ENCODE data around the gene ORM2. TPM values are rescaled to one million over a fixed set of nuclear protein-coding genes. Genes with fewer than 3 reads are reported as not detected.
A peak's percentile ranks its signal among the peaks of the same experiment; 100 is the strongest.
"Not testable (repeated sequence)": the region's sequence is repeated elsewhere in the genome, so short reads cannot be mapped to it uniquely, and the experiment has no call there.

The ORM2 gene
- total and polyA plus RNA-seq, 9 donors, result 0.52 to 2.6 (median 0.82) TPM; not detected in 6

DNA sequence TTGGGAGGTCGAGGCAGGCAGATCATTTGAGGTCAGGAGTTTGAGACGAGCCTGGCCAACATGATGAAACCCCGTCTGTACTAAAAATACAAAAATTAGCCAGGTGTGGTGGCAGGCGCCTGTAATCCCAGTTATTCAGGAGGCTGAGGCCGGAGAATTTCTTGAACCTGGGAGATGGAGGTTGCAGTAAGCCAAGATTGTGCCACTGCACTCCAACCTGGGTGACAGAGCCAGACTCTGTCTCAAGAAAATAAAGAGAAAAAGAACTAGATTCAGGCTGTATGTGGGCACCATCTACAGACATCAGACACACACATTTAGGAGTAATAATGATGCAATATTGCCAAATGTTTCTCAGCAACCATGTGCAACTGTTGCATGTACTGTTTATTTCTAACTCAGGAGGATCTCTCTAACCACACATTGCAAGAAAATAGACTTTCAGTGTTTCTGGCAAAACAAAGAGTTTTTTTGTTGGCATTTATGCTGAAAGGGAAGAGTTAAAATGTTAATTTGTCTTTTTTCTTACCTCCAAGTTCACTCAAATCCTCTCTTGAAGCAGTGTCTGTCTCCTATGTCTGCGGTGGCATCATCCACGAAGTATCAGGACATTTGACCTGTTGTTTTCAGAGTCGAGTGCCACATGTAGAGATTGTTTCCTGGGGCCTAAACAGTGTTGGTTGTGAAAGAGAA lies 11.9 kb upstream of the ORM2 start:
- H3K9me3 ChIP-seq, result no peaks in the 10 kb centered on the region
- no peaks in the 10 kb centered on the region for H3K36me3 ChIP-seq
- H3K27ac ChIP-seq, result no peak overlapping the region
- H3K4me3 ChIP-seq, result no peak overlapping the region
- intact Hi-C loops (cut with DNase I), result no loop called here
- TF ChIP-seq POLR2A (IDR thresholded peaks at IDR 0.05), result no peak
- TF ChIP-seq CTCF (IDR thresholded peaks at IDR 0.05), result no peak
- no peak for TF ChIP-seq EP300 (IDR thresholded peaks at IDR 0.05)
- peak in 2 of 5 donors; percentile 2 to 4 for DNase-seq
- WGBS, 3 donors, result 79 to 86% (median 82%) methylated on average over 8 of the region's 8 CpGs
- no peaks in the 10 kb centered on the region for H3K27me3 ChIP-seq
- H3K4me1 ChIP-seq (ENCODE audit: insufficient read depth), result peaks cover 2% of the 10 kb centered on the region

- intact Hi-C loops (cut with DNase I), result no loop called here
- peak in 3 of 5 donors; percentile 2 to 7 (median 4) for DNase-seq
- TF ChIP-seq POLR2A (IDR thresholded peaks at IDR 0.05), result no peak
- TF ChIP-seq CTCF (IDR thresholded peaks at IDR 0.05), result no peak
- TF ChIP-seq EP300 (IDR thresholded peaks at IDR 0.05), result no peak
- Histone ChIP-seq H3K36me3 (no peaks in the 10 kb centered on the region), H3K27ac (no peak overlapping the region), H3K9me3 (no peaks in the 10 kb centered on the region), H3K4me1 (ENCODE audit: insufficient read depth) (peaks cover 2% of the 10 kb centered on the region), H3K27me3 (no peaks in the 10 kb centered on the region), H3K4me3 (no peak overlapping the region)
- WGBS, 3 donors, result 73 to 84% (median 80%) methylated on average over 8 of the region's 8 CpGs
These were observed 11.3 kb upstream of the ORM2 start for GRCh38 chr9:114318416-114318815.

- Histone ChIP-seq H3K36me3 (no peaks in the 10 kb centered on the region), H3K4me3 (no peak overlapping the region), H3K27me3 (no peaks in the 10 kb centered on the region), H3K4me1 (ENCODE audit: insufficient read depth) (peaks cover 2% of the 10 kb centered on the region), H3K9me3 (no peaks in the 10 kb centered on the region), H3K27ac (no peak overlapping the region)
- TF ChIP-seq CTCF (IDR thresholded peaks at IDR 0.05) (no peak), EP300 (IDR thresholded peaks at IDR 0.05) (no peak), POLR2A (IDR thresholded peaks at IDR 0.05) (no peak)
- WGBS, 3 donors, result 71 to 80% (median 71%) methylated on average over 3 of the region's 3 CpGs
- peak in 3 of 5 donors; percentile 2 to 4 (median 3) for DNase-seq
- intact Hi-C loops (cut with DNase I), result no loop called here
These were observed 10.5 kb upstream of the ORM2 start for GRCh38 chr9:114319147-114319546.

- H3K36me3 ChIP-seq; H3K9me3 ChIP-seq; H3K4me3 ChIP-seq; H3K4me1 ChIP-seq (ENCODE audit: insufficient read depth); H3K27me3 ChIP-seq; intact Hi-C loops (cut with DNase I); H3K27ac ChIP-seq: not testable (repeated sequence)
- WGBS, 3 donors, result 91 to 94% (median 91%) methylated on average over 7 of the region's 7 CpGs
- peak in 2 of 5 donors; percentile 1 to 8 for DNase-seq
These were observed 9.0 kb upstream of the ORM2 start for GRCh38 chr9:114320710-114321109.

- Histone ChIP-seq H3K27me3 (no peaks in the 10 kb centered on the region), H3K9me3 (no peaks in the 10 kb centered on the region), H3K36me3 (no peaks in the 10 kb centered on the region), H3K4me1 (ENCODE audit: insufficient read depth) (peaks cover 2% of the 10 kb centered on the region), H3K27ac (no peak overlapping the region), H3K4me3 (no peak overlapping the region)
- 48 to 58% (median 55%) methylated on average over 8 of the region's 8 CpGs for WGBS, 3 donors
- TF ChIP-seq EP300 (IDR thresholded peaks at IDR 0.05) (no peak), CTCF (IDR thresholded peaks at IDR 0.05) (no peak), POLR2A (IDR thresholded peaks at IDR 0.05) (no peak)
- intact Hi-C loops (cut with DNase I), result no loop called here
- DNase-seq, result no peak
These were observed 7.9 kb upstream of the ORM2 start for GRCh38 chr9:114321759-114322158.

DNA sequence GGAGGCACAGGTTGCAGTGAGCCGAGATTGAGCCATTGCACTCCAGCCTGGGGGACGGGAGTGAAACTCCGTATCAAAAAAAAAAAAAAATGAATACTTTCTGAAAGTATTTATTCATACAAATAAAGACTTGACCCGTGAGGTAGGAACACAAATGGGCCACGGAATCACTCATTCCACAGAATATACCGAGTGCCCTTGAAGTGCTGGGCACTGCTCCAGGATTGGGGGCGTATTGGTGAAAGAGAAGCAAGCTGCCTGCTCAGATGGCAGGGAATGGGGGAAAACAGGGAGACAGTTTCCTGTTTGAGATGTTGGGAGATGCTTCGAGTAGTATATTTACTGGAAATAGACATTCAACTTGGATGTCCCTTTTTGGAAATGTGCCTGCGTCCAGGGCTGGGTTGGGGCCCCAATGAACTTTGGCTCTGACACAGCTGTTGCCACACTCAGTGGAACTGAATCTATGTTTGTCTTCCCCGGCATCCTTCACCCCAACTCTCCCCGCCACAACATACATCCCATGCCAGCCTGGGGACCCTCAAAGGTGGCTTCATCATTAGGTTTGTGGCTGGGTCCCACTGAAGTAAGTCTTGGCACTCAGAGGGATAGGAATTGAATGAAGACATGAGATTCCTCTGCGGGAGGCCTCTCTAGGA lies 7.4 kb upstream of the ORM2 start:
- H3K4me1 ChIP-seq (ENCODE audit: insufficient read depth); H3K27ac ChIP-seq; H3K27me3 ChIP-seq; H3K4me3 ChIP-seq; H3K36me3 ChIP-seq; intact Hi-C loops (cut with DNase I); H3K9me3 ChIP-seq: not testable (repeated sequence)
- WGBS, 3 donors, result 19 to 34% (median 30%) methylated on average over 11 to 12 of the region's 12 CpGs
- DNase-seq, result peak in 3 of 5 donors; percentile 63 to 74 (median 68)

DNA sequence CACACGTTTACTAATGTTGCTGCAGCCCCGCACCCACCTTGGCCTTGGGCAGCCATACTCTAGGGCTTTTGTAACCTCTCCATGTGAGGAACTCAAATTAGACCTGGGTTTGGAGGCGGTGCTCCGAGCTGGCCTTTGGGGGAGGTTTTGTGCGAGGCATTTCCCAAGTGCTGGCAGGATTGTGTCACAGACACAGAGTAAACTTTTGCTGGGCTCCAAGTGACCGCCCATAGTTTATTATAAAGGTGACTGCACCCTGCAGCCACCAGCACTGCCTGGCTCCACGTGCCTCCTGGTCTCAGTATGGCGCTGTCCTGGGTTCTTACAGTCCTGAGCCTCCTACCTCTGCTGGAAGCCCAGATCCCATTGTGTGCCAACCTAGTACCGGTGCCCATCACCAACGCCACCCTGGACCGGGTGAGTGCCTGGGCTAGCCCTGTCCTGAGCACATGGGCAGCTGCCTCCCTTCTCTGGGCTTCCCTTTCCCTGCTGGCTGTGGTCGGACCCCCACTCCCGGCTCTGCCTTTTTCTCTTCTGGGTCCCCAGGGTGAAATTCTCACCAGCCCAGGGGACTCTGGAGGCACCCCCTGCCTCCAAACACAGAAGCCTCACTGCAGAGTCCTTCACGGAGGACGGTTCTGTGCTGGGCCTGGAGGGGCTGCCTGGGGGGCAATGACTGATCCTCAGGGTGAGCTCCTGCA lies 6.7 kb upstream of the ORM2 start, which contains the start of gene ORM1:
Gene ORM1 (plus strand): TSS at position 268 of the 701 bp plus-strand sequence. CDS start 36 bp downstream, at position 304.
- H3K4me3 ChIP-seq; H3K36me3 ChIP-seq; H3K9me3 ChIP-seq; H3K27ac ChIP-seq; intact Hi-C loops (cut with DNase I); H3K4me1 ChIP-seq (ENCODE audit: insufficient read depth); H3K27me3 ChIP-seq; DNase-seq: not testable (repeated sequence)
- 63 to 100% (median 67%) methylated on average over 2 to 6 of the region's 15 CpGs for WGBS, 3 donors
